Esophagus mucosa (tissue), 1 donor: ENCODE measurements around the gene JTB. TPM values are rescaled to one million over a fixed set of nuclear protein-coding genes. Genes with fewer than 3 reads are reported as not detected.
A peak's percentile ranks its signal among the peaks of the same experiment; 100 is the strongest.
"Not testable (repeated sequence)": the region's sequence is repeated elsewhere in the genome, so short reads cannot be mapped to it uniquely, and the experiment has no call there.

ENCODE experiments used
- ATAC-seq: fragments of 200-7000 bp; cut with Tn5 transposase; one replicate; pipeline ENCODE4 v1.9.1; 2020
- total RNA-seq: library from RNA; stranded (reverse); gene quantifications from one replicate; pipeline ENCODE4 v1.2.4, GENCODE V29; 2023
- donor health status: DM: yes; HTN: yes; CAD: no.

JTB gene
- total RNA-seq = 73.2 TPM

DNA sequence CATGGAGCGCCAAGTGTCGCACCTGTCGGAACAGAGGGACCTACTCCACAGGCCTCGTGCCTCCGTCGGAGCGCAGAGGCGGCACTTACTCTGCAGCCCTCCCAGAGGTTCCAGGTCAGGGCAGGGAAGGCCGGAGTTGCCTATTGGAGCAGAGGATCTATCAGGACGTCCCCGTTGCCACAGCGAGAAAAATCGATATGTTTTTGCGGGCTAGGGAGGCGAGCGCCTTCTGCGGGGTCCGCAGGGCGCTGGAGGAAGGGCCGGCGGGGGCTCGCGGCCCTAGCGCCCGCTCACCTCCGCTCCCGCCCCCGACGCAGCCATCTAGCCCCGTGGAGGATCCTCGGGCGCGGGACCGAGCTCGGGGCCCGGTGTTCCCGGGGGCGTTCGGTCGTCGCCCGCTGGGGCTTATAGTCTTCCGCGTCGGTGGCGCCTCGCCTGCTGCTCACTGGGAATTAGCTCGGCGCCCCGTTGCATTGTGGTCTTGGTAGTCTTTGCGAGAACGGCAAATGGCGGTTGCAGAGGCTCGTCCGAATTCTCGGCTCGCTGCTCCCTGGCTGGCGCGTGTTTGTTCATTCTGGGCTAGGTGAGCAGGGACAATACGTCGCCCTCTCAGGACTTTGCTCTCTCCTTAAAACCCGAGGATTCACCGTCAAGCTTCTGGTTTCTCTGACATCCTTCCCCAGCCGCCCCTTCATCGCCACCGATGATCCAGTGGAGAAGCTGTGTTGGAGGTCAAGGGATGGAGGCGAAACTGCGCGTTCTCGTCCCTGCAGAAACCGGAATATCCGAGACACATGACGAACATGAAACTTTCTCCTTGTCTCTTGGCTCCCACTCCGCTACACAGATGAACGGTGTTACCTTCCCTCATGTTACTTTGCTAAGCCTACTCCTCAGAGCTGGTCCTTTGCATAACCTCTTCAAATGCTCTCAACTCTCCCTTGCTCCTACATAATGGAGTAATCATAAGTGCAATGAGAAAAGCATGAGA, at the start of gene JTB:
Gene JTB (minus strand): TSS at position 425 of the 991 bp plus-strand sequence. CDS start 422 bp downstream, at position 3.
- ATAC-seq = peak; percentile 91

- ATAC-seq = no peak
These were observed 42.5 kb upstream of the JTB start for GRCh38 chr1:154019940-154020339.

DNA sequence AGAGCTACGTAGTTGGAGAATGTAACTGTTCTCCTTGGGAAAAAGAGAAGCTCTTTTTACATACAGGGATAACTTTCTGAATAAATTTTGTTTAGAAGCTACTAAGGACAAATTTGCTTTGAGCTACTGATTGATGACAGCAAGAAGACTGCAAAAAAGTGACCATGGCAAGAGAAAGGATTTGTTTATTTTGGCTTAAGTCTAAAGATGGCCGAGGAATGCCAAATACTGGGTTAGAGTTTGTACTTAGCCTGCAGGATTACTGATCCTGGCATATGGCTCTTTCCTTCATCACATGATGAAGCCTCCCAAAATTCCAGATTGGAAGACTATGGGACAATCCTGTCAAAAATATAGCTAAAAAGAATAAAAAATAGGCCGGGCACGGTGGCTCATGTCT, 41.8 kb upstream of the JTB start:
- ATAC-seq = no peak

GRCh38 chr1:154014154-154014907, 36.9 kb upstream of the JTB start:
- peak; percentile 53 for ATAC-seq

DNA sequence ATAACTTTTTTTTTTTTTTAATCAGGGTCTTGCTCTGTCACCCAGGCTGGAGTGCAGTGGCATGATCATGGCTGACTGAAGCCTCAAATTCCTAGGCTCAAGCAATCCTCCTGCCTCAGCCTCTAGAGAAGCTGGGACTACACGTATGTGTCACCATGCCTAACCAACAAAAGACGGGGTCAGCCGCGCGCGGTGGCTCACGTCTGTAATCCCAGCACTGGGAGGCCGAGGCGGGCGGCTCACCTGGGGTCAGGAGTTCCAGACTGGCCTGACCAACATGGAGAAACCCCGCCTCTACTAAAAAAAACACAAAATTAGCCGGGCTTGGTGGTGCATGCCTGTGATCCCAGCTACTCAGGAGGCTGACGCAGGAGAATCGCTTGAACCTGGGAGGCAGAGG, 35.1 kb upstream of the JTB start:
- ATAC-seq = not testable (repeated sequence)

DNA sequence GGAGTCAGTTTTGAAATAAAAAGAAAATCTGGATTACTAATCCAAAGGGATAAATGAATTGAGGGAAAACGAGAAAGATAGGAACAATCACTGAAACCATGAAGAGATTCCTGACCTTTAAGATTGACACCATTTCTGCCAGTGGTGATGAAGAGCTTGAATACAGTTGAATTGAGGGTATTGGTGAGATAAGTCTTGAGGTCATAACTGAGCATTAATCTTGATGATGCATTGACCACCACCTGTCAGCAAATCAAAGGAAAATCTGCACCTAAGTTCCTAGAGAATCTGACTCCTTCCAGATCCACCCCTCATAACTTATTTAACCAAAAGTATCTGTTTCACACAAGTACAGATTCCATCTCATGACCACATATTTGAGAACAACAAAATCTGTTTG, 34.7 kb upstream of the JTB start:
- ATAC-seq = no peak

DNA sequence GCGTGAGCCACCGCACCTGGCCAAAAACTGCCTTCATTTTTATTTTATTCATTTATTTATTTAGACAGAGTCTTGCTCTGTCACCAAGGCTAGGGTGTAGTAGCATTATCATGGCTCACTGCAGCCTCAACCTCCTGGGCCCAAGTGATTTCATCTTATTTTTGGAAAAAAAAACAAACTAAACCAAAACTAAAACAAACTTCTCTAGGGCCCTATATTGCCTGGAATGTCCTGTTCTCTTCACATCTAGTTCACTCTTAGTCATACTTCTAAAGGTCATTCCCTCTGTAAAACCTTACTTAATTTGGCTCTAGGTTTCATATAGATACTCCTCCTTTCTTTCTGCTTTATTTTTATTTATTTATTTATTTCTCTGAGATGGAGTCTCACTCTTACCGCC, 28.7 kb upstream of the JTB start:
- no peak for ATAC-seq

DNA sequence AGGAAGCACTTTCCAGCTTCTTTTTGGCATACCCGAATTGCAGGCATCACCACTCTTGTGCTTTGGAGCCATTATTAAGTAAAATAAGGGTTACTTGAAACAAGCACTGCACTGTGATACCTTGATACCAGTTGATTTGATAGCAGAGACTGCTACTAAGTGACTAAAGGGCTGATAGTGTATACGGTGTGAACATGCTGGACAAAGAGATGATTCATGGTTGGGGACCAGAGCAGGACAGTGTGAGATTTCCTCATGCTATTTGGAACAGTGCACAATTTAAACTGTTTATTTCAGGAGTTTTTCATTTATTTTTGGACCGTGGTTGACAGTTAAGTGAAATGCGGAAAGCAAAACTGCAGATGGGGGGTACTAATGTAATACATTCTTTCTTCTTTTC, 22.9 kb upstream of the JTB start:
- peak; percentile 18 for ATAC-seq

GRCh38 chr1:153996882-153997281, 19.4 kb upstream of the JTB start:
- ATAC-seq = not testable (repeated sequence)

DNA sequence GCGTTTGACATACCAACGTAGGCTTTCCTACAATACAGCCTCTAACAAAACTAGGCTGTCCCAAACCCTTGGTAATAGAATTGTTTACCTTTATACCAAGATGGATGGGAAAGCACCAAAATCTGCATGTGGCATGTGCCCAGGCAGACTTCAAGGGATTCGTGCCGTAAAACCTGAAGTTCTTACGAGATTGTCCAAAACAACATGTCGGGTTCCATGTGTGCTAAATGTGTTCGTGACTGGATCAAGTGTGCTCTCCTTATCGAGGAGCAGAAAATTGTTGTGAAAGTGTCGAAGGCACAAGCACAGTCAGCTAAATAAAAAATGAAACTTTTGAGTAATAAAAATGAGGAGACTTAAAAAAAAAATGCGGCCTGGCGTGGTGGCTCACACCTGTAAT, 18.2 kb upstream of the JTB start:
- ATAC-seq = no peak

- ATAC-seq = no peak
These were observed 17.7 kb upstream of the JTB start for GRCh38 chr1:153995202-153995601.

DNA sequence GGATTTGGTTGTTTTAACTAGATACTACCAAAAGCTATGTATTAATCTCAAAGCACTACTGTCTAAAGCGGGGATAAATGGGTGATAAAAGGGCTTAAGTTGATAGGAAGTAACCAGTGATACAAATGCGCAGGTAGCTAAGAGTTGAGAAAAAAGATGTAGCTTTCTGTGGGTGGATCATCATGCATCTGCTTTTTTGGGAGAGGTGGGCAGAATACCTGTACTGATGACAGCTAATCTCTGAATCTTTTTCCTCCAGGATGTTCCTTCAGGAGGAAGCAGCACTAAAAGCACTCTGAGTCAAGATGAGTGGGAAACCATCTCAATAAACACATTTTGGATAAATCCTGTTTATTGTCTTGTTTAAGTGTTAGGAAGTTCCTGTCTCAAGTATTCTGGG, 14.3 kb upstream of the JTB start:
- ATAC-seq = no peak

GRCh38 chr1:153991151-153991630, 13.7 kb upstream of the JTB start:
- no peak for ATAC-seq

- ATAC-seq = peak; percentile 85
These were observed 13.1 kb upstream of the JTB start, which contains the start of gene RPS27 for GRCh38 chr1:153990468-153991150. Gene RPS27 (plus strand): TSS chr1:153990762. CDS start chr1:153990797, 35 bp downstream.

DNA sequence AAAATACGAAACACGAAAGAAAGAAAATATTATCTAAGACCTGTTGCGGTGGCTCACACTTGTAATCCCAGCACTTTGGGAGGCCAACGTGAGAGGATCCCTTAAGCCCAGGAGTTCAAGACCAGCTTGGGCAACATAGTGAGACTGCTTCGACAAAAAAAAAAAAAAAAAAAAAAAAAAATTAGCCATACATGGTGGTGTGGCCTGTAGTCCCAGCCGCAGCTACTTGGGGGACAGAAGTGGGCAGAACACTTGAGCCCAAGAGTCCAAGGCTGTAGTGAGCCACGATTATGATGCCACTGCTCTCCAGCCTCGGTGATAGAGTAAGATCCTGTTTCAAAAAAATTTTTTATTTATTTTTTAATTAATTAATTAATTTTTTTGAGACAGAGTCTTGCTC, 10.1 kb upstream of the JTB start:
- no peak for ATAC-seq

- ATAC-seq = peak; percentile 72
These were observed 8.7 kb upstream of the JTB start, which contains the start of gene RAB13 for GRCh38 chr1:153985941-153986761. Gene RAB13 (minus strand): TSS chr1:153986339. CDS start chr1:153986236, 103 bp downstream.

- peak; percentile 11 for ATAC-seq
These were observed 8.0 kb upstream of the JTB start for GRCh38 chr1:153985341-153985912.

- no peak for ATAC-seq
These were observed 6.8 kb upstream of the JTB start for GRCh38 chr1:153984123-153984894.

GRCh38 chr1:153981735-153982134, 4.3 kb upstream of the JTB start:
- ATAC-seq = not testable (repeated sequence)

- not testable (repeated sequence) for ATAC-seq
These were observed 1.6 kb upstream of the JTB start for GRCh38 chr1:153979091-153979490.
